ENCODE data around the gene TANGO2. TPM values are rescaled to one million over a fixed set of nuclear protein-coding genes. Genes with fewer than 3 reads are reported as not detected.

The TANGO2 gene
- total and polyA plus RNA-seq, 9 of the 15 experiments (the other 6 are each of a cell fraction or from before 2014, with no cell fraction given), result 15.5 to 94.9 (median 70.1) TPM

- TF ChIP-seq RREB1 (CRISPR knock-in tag; IDR thresholded peaks at IDR 0.05), result peak; percentile 80; the same call in 1 of the 2 replicates
- TF ChIP-seq, protein P1, sequence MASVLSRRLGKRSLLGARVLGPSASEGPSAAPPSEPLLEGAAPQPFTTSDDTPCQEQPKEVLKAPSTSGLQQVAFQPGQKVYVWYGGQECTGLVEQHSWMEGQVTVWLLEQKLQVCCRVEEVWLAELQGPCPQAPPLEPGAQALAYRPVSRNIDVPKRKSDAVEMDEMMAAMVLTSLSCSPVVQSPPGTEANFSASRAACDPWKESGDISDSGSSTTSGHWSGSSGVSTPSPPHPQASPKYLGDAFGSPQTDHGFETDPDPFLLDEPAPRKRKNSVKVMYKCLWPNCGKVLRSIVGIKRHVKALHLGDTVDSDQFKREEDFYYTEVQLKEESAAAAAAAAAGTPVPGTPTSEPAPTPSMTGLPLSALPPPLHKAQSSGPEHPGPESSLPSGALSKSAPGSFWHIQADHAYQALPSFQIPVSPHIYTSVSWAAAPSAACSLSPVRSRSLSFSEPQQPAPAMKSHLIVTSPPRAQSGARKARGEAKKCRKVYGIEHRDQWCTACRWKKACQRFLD (CRISPR knock-in tag; IDR thresholded peaks at IDR 0.05), result peak; percentile 49; the same call in 1 of the 2 replicates
- TF ChIP-seq, protein P2, sequence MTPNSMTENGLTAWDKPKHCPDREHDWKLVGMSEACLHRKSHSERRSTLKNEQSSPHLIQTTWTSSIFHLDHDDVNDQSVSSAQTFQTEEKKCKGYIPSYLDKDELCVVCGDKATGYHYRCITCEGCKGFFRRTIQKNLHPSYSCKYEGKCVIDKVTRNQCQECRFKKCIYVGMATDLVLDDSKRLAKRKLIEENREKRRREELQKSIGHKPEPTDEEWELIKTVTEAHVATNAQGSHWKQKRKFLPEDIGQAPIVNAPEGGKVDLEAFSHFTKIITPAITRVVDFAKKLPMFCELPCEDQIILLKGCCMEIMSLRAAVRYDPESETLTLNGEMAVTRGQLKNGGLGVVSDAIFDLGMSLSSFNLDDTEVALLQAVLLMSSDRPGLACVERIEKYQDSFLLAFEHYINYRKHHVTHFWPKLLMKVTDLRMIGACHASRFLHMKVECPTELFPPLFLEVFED (CRISPR knock-in tag; conservative IDR thresholded peaks at IDR 0.05), result peak; percentile 22; the same call in 1 of the 2 replicates
- TF ChIP-seq MEF2A (IDR thresholded peaks at IDR 0.05; ENCODE audit: control insufficient read depth, low read depth, low read length), result no peak
- TF ChIP-seq ZNF75A (CRISPR knock-in tag; IDR thresholded peaks at IDR 0.05), result no peak
- no peak for TF ChIP-seq ZBTB43 (CRISPR knock-in tag; IDR thresholded peaks at IDR 0.05)
- peak; percentile 21; the same call in 1 of the 2 replicates for TF ChIP-seq RB1 (IDR thresholded peaks at IDR 0.05; ENCODE audit: low read depth)
- TF ChIP-seq, protein P3, sequence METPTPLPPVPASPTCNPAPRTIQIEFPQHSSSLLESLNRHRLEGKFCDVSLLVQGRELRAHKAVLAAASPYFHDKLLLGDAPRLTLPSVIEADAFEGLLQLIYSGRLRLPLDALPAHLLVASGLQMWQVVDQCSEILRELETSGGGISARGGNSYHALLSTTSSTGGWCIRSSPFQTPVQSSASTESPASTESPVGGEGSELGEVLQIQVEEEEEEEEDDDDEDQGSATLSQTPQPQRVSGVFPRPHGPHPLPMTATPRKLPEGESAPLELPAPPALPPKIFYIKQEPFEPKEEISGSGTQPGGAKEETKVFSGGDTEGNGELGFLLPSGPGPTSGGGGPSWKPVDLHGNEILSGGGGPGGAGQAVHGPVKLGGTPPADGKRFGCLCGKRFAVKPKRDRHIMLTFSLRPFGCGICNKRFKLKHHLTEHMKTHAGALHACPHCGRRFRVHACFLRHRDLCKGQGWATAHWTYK (CRISPR knock-in tag; IDR thresholded peaks at IDR 0.05), result 0 out of 2 replicates have a peak, but pooled peaks have one; percentile 59
- peak; percentile 39; the same call in 1 of the 2 replicates for TF ChIP-seq SPI1 (IDR thresholded peaks at IDR 0.05; ENCODE audit: borderline replicate concordance, low read depth, low read length)
- peak; percentile 13; the same call in 1 of the 2 replicates for TF ChIP-seq ESRRA (IDR thresholded peaks at IDR 0.05; ENCODE audit: borderline replicate concordance, low read depth)
- TF ChIP-seq NR4A1 (CRISPR knock-in tag; IDR thresholded peaks at IDR 0.05), result 0 out of 2 replicates have a peak, but pooled peaks have one; percentile 33
- peak; percentile 93 for TF ChIP-seq NR4A1 (tag; IDR thresholded peaks at IDR 0.05)
- 0 out of 2 replicates have a peak, but pooled peaks have one; percentile 46 for TF ChIP-seq ZFPM2 (CRISPR knock-in tag; IDR thresholded peaks at IDR 0.05)
- peak; percentile 22; the same call in 1 of the 2 replicates for TF ChIP-seq ELF2 (CRISPR knock-in tag; IDR thresholded peaks at IDR 0.05)
These were observed 31.8 kb upstream of the TANGO2 start (continued) for GRCh38 chr22:19988965-19989724.

All from K562 (cell line).